Measurements from ENCODE around the gene TPST2.

- TF ChIP-seq, protein P1, sequence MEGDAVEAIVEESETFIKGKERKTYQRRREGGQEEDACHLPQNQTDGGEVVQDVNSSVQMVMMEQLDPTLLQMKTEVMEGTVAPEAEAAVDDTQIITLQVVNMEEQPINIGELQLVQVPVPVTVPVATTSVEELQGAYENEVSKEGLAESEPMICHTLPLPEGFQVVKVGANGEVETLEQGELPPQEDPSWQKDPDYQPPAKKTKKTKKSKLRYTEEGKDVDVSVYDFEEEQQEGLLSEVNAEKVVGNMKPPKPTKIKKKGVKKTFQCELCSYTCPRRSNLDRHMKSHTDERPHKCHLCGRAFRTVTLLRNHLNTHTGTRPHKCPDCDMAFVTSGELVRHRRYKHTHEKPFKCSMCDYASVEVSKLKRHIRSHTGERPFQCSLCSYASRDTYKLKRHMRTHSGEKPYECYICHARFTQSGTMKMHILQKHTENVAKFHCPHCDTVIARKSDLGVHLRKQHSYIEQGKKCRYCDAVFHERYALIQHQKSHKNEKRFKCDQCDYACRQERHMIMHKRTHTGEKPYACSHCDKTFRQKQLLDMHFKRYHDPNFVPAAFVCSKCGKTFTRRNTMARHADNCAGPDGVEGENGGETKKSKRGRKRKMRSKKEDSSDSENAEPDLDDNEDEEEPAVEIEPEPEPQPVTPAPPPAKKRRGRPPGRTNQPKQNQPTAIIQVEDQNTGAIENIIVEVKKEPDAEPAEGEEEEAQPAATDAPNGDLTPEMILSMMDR (conservative IDR thresholded peaks at IDR 0.05; ENCODE audit: low read depth, low read length): no peak
- TF ChIP-seq MAZ (IDR thresholded peaks at IDR 0.05; ENCODE audit: borderline replicate concordance, low read depth, low read length) (no peak), POLR2A (IDR thresholded peaks at IDR 0.05; ENCODE audit: low read depth, low read length) (no peak), SMC3 (IDR thresholded peaks at IDR 0.05; ENCODE audit: low read depth, low read length) (no peak), MAFK (IDR thresholded peaks at IDR 0.05; ENCODE audit: low read depth, low read length) (no peak)
- TF ChIP-seq, protein P2, sequence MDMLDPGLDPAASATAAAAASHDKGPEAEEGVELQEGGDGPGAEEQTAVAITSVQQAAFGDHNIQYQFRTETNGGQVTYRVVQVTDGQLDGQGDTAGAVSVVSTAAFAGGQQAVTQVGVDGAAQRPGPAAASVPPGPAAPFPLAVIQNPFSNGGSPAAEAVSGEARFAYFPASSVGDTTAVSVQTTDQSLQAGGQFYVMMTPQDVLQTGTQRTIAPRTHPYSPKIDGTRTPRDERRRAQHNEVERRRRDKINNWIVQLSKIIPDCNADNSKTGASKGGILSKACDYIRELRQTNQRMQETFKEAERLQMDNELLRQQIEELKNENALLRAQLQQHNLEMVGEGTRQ (IDR thresholded peaks at IDR 0.05; ENCODE audit: low read depth, low read length): no peak
These were observed 45.4 kb downstream of the TPST2 start for GRCh38 chr22:26544489-26544888.
